ENCODE measurements around the gene MACROD2. TPM values are rescaled to one million over a fixed set of nuclear protein-coding genes. Genes with fewer than 3 reads are reported as not detected.

MACROD2 gene
- total RNA-seq, 1 experiment from 2014 or later: 3.1 TPM

DNA sequence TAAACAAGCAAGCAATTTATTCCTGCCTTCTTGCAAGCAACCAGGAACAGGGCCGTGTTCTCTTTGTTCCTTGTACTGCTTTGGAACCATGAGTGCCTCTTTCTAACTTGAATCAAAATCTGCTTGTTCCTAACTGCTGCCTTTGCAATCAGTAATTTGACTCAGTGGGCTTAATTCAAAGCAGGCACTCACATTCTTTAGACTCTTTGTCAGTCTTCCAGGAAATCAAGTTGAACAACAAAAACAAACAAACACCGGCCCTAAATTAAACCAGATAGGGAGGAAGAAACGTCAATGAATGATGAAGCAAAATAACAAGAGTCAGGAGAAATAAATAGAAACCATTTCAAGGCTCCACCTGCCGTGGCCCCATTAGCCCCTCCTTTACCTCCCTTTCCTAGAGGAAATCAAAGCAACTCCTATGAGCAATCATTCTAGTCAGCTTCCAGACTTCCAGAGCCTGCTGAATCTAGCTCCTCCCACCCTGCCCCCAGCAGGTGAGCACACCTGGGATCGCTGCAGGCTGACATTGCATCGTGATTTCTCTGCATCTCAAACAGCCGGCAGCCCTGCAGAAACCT lies 924.3 kb downstream of the MACROD2 start:
- peak; percentile 58 for DNase-seq (ENCODE audit: unreplicated experiment)
- no peaks in the 10 kb centered on the region for H3K36me3 Mint-ChIP-seq (ENCODE audit: insufficient read depth, unreplicated experiment)
- CTCF ChIA-PET: interaction anchor here (0.6 to 1.2 kb wide), 3 partner anchors 11 to 584 kb away, joined by 3 read pairs; no protein-coding TSS in a partner anchor
- TF ChIP-seq, protein P1, sequence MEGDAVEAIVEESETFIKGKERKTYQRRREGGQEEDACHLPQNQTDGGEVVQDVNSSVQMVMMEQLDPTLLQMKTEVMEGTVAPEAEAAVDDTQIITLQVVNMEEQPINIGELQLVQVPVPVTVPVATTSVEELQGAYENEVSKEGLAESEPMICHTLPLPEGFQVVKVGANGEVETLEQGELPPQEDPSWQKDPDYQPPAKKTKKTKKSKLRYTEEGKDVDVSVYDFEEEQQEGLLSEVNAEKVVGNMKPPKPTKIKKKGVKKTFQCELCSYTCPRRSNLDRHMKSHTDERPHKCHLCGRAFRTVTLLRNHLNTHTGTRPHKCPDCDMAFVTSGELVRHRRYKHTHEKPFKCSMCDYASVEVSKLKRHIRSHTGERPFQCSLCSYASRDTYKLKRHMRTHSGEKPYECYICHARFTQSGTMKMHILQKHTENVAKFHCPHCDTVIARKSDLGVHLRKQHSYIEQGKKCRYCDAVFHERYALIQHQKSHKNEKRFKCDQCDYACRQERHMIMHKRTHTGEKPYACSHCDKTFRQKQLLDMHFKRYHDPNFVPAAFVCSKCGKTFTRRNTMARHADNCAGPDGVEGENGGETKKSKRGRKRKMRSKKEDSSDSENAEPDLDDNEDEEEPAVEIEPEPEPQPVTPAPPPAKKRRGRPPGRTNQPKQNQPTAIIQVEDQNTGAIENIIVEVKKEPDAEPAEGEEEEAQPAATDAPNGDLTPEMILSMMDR (IDR thresholded peaks at IDR 0.05; ENCODE audit: unreplicated experiment): no peak
- POLR2A ChIA-PET: interaction anchor here (0.7 to 1.8 kb wide), 15 partner anchors 10 to 588 kb away, joined by 3 to 7 read pairs (median 5); partner anchors contain the start of gene FLRT3
- H3K9me3 Mint-ChIP-seq (ENCODE audit: unreplicated experiment): no peaks in the 10 kb centered on the region
- H3K27me3 Mint-ChIP-seq (ENCODE audit: insufficient read depth, unreplicated experiment): no peaks in the 10 kb centered on the region
- intact Hi-C loops (cut with micrococcal nuclease): no loop called here
- peak overlapping the region; percentile 24 for H3K27ac Mint-ChIP-seq (ENCODE audit: low read depth, unreplicated experiment)
- peaks cover 27% of the 10 kb centered on the region for H3K4me1 Mint-ChIP-seq (ENCODE audit: insufficient read depth, unreplicated experiment)
- no peak overlapping the region for H3K4me3 Mint-ChIP-seq (ENCODE audit: unreplicated experiment)
- no TSS peak for BruUV-seq (replicated peaks)

DNA sequence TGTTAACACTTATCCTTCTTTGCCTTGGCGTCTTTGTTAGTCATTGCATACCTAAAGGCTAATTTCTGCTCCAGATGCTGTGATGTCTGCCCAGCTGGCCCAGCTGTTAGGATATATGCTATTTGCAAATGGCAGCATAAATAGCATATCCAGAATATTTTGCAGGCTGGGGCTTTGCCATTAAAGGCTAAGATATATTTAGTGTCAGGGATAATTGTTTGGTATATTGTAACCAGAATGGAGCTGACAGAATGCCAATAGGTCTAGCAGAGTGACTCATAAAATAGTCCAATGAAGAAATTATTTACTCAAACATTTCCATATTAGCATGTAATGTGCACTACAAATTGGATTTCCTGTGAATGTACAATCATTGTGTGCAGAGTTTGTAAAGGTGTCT lies 926.2 kb downstream of the MACROD2 start:
- ChIA-PET POLR2A (interaction anchor here (0.6 to 2.9 kb wide), 5 partner anchors 10 to 140 kb away, joined by 3 to 9 read pairs (median 3); no protein-coding TSS in a partner anchor), CTCF (no interaction called here)
- Mint-ChIP-seq H3K27me3 (ENCODE audit: insufficient read depth, unreplicated experiment) (no peaks in the 10 kb centered on the region), H3K36me3 (ENCODE audit: insufficient read depth, unreplicated experiment) (no peaks in the 10 kb centered on the region), H3K9me3 (ENCODE audit: unreplicated experiment) (no peaks in the 10 kb centered on the region), H3K4me3 (ENCODE audit: unreplicated experiment) (no peak overlapping the region), H3K4me1 (ENCODE audit: insufficient read depth, unreplicated experiment) (peaks cover 35% of the 10 kb centered on the region), H3K27ac (ENCODE audit: low read depth, unreplicated experiment) (no peak overlapping the region)
- TF ChIP-seq, protein P1 (IDR thresholded peaks at IDR 0.05; ENCODE audit: unreplicated experiment): no peak
- DNase-seq (ENCODE audit: unreplicated experiment): peak; percentile 40
- no TSS peak for BruUV-seq (replicated peaks)
- intact Hi-C loops (cut with micrococcal nuclease): no loop called here

DNA sequence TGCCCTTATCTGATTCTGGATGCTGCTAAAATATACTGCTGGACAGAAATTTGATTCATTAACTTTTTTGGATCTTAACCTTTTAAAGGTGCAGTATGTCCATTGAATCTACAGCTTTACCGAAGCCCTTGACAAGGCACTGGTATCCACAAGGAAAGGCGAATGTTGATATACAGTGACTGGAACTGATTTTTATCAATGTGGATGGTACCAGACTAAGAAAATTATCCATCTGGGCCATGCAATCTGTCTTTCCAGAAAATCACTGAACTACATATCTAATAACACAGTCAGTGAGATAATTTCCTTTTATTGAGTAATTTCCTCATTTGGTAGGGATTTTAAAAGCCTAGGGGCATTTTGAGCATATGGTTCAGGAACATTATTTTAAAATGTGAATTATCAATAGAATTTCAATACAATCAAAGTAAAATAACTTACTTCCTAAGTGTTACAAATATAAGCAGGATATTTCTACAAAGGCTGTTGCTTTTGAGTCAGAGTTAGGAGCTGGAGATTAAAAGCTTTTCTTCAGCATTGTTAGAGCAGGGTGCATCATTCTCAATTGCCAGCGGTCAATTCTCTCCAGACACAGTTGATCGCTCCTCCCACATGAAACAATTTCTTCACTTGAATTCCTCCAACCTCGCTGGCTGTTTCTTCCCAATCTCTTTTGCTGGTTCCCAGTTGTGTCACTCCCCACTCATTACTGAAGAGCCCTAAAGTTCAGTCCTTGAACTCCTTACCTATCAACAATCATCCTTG lies 927.4 kb downstream of the MACROD2 start:
- BruUV-seq (replicated peaks): no TSS peak
- Mint-ChIP-seq H3K4me1 (ENCODE audit: insufficient read depth, unreplicated experiment) (peaks cover 35% of the 10 kb centered on the region), H3K36me3 (ENCODE audit: insufficient read depth, unreplicated experiment) (no peaks in the 10 kb centered on the region), H3K4me3 (ENCODE audit: unreplicated experiment) (no peak overlapping the region), H3K9me3 (ENCODE audit: unreplicated experiment) (no peaks in the 10 kb centered on the region), H3K27me3 (ENCODE audit: insufficient read depth, unreplicated experiment) (no peaks in the 10 kb centered on the region), H3K27ac (ENCODE audit: low read depth, unreplicated experiment) (no peak overlapping the region)
- no peak for DNase-seq (ENCODE audit: unreplicated experiment)
- intact Hi-C loops (cut with micrococcal nuclease): no loop called here
- POLR2A ChIA-PET: interaction anchor here (0.6 to 2.9 kb wide), 6 partner anchors 29 to 223 kb away, joined by 3 to 9 read pairs (median 4); no protein-coding TSS in a partner anchor
- TF ChIP-seq, protein P1 (IDR thresholded peaks at IDR 0.05; ENCODE audit: unreplicated experiment): no peak
- CTCF ChIA-PET: interaction anchor here (0.5 kb wide), 1 partner anchor 1606 kb away, joined by 3 read pairs; no protein-coding TSS in a partner anchor

DNA sequence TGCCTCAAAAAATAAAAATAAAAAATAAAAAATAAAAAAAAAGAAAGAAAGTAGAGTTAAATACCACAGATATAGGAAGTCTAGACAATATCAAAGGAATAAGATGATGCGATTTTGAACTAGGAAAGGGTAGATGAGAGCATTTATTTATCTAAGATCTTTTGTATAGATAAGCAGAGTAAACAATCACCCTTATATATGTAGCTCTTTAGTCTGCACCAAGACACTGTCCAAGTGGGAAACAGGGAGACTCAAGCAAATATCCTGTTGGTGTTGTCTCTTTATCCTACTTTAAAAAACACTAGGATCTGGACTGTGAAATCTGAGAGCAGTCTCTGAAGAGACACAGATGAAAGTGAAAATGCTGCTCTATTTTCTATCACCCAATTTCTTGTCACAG lies 929.1 kb downstream of the MACROD2 start:
- H3K27me3 Mint-ChIP-seq (ENCODE audit: insufficient read depth, unreplicated experiment): no peaks in the 10 kb centered on the region
- H3K9me3 Mint-ChIP-seq (ENCODE audit: unreplicated experiment): no peaks in the 10 kb centered on the region
- intact Hi-C loops (cut with micrococcal nuclease): no loop called here
- BruUV-seq (replicated peaks): no TSS peak
- H3K36me3 Mint-ChIP-seq (ENCODE audit: insufficient read depth, unreplicated experiment): no peaks in the 10 kb centered on the region
- H3K4me1 Mint-ChIP-seq (ENCODE audit: insufficient read depth, unreplicated experiment): peaks cover 38% of the 10 kb centered on the region
- TF ChIP-seq, protein P1 (IDR thresholded peaks at IDR 0.05; ENCODE audit: unreplicated experiment): no peak
- H3K27ac Mint-ChIP-seq (ENCODE audit: low read depth, unreplicated experiment): no peak overlapping the region
- ChIA-PET CTCF (interaction anchor here (0.5 kb wide), 1 partner anchor 13 kb away, joined by 3 read pairs; no protein-coding TSS in a partner anchor), POLR2A (interaction anchor here (0.9 to 2.9 kb wide), 3 partner anchors 9 to 137 kb away, joined by 3 to 9 read pairs (median 3); no protein-coding TSS in a partner anchor)
- DNase-seq (ENCODE audit: unreplicated experiment): no peak
- H3K4me3 Mint-ChIP-seq (ENCODE audit: unreplicated experiment): no peak overlapping the region

Data from MCF 10A (cell line).